ENCODE data around the gene TRABD2B. TPM values are rescaled to one million over a fixed set of nuclear protein-coding genes. Genes with fewer than 3 reads are reported as not detected.

The TRABD2B gene
- total and polyA plus RNA-seq, 2 of the 13 experiments (the other 11 are each of a cell fraction or from before 2014, with no cell fraction given) = 0.04 TPM; not detected in 1

GRCh38 chr1:47876587-47876963, 120.6 kb downstream of the TRABD2B start (continued):
- TF ChIP-seq ZNF710 (CRISPR knock-in tag; IDR thresholded peaks at IDR 0.05; ENCODE audit: borderline replicate concordance) = no peak
- TF ChIP-seq CREBL2 (CRISPR knock-in tag; IDR thresholded peaks at IDR 0.05; ENCODE audit: borderline replicate concordance) = no peak
- no peak for TF ChIP-seq ZUFSP (CRISPR knock-in tag; IDR thresholded peaks at IDR 0.05; ENCODE audit: borderline replicate concordance)
- TF ChIP-seq ZNF746 (CRISPR knock-in tag; IDR thresholded peaks at IDR 0.05) = 0 out of 2 replicates have a peak, but pooled peaks have one; percentile 43
- TF ChIP-seq ZNF788 (CRISPR knock-in tag; IDR thresholded peaks at IDR 0.05; ENCODE audit: borderline replicate concordance) = peak; percentile 35; the same call in 1 of the 2 replicates
- no peak for TF ChIP-seq ZNF333 (CRISPR knock-in tag; IDR thresholded peaks at IDR 0.05; ENCODE audit: borderline replicate concordance)
- no peak for TF ChIP-seq CEBPB (IDR thresholded peaks at IDR 0.05; ENCODE audit: borderline replicate concordance, low read depth, low read length)
- no peak for TF ChIP-seq ZNF234 (CRISPR knock-in tag; conservative IDR thresholded peaks at IDR 0.05)
- no peak for TF ChIP-seq ELF3 (CRISPR knock-in tag; IDR thresholded peaks at IDR 0.05)
- no peak for TF ChIP-seq ZNF331 (CRISPR knock-in tag; IDR thresholded peaks at IDR 0.05)
- no peak for TF ChIP-seq ARNT2 (CRISPR knock-in tag; IDR thresholded peaks at IDR 0.05; ENCODE audit: low read depth)
- TF ChIP-seq ATF1 (CRISPR knock-in tag; IDR thresholded peaks at IDR 0.05) = no peak
- no peak for TF ChIP-seq ZNF180 (CRISPR knock-in tag; IDR thresholded peaks at IDR 0.05; ENCODE audit: borderline replicate concordance, low read depth)
- TF ChIP-seq SALL1 (CRISPR knock-in tag; IDR thresholded peaks at IDR 0.05) = no peak
- TF ChIP-seq ZKSCAN8 (CRISPR knock-in tag; IDR thresholded peaks at IDR 0.05; ENCODE audit: borderline replicate concordance) = peak; percentile 100
- TF ChIP-seq ZFP36L1 (CRISPR knock-in tag; IDR thresholded peaks at IDR 0.05) = no peak
- TF ChIP-seq CHD4 (IDR thresholded peaks at IDR 0.05; ENCODE audit: borderline replicate concordance, low read length) = peak; percentile 63; the same call in 1 of the 2 replicates
- no peak for TF ChIP-seq POLR2AphosphoS2 (IDR thresholded peaks at IDR 0.05; ENCODE audit: low read depth, low read length)
- TF ChIP-seq ZNF713 (CRISPR knock-in tag; IDR thresholded peaks at IDR 0.05) = no peak
- no peak for TF ChIP-seq ASH2L (IDR thresholded peaks at IDR 0.05; ENCODE audit: insufficient read length, low read depth, low read length)
- no peak for TF ChIP-seq ZBTB2 (CRISPR knock-in tag; IDR thresholded peaks at IDR 0.05; ENCODE audit: low read depth)
- TF ChIP-seq SPEN (CRISPR knock-in tag; IDR thresholded peaks at IDR 0.05; ENCODE audit: low read depth) = no peak
- TF ChIP-seq TAF1 (CRISPR knock-in tag; IDR thresholded peaks at IDR 0.05) = no peak
- no peak for TF ChIP-seq POLR2G (IDR thresholded peaks at IDR 0.05; ENCODE audit: low read depth, low read length)
- no peak for TF ChIP-seq ZNF567 (CRISPR knock-in tag; IDR thresholded peaks at IDR 0.05; ENCODE audit: borderline replicate concordance)
- TF ChIP-seq IKZF1 (IDR thresholded peaks at IDR 0.05) = no peak
- no peak for TF ChIP-seq KLF11 (CRISPR knock-in tag; IDR thresholded peaks at IDR 0.05)
- no peak for TF ChIP-seq LCORL (IDR thresholded peaks at IDR 0.05)
- TF ChIP-seq LCORL (CRISPR knock-in tag; IDR thresholded peaks at IDR 0.05) = no peak
